Stomach (tissue), 9 donors: ENCODE data around the gene TMEM88. TPM values are rescaled to one million over a fixed set of nuclear protein-coding genes. Genes with fewer than 3 reads are reported as not detected.

Source experiments
- DNase-seq, 2 donors: peaks; one replicate each; pipeline versions ENCODE4 v3.0.0 to v3.0.0-alpha.2; 2013 to 2019
- H3K27ac ChIP-seq, 5 donors: fragments of 200-600 bp in 4 of 5; sonication (generic) in 4 of 5; one replicate each; pipeline ENCODE4 v1.5.1; 2013 to 2019; ENCODE audit warnings: mild to moderate bottlenecking in 1 of 5, moderate library complexity in 1 of 5
- H3K27me3 ChIP-seq, 3 donors: fragments of 200-600 bp; sonication (generic); one replicate each; pipeline ENCODE4 v1.5.1; 2017 to 2019; ENCODE audit warnings: mixed run types in 1 of 3
- H3K36me3 ChIP-seq, 4 donors: fragments of 200-600 bp; sonication (generic); 1 replicate in 3 of 4; 2 replicates in 1 of 4; pipeline ENCODE4 v1.5.1; 2016 to 2019
- H3K4me1 ChIP-seq, 4 donors: fragments of 200-600 bp; sonication (generic); one replicate each; pipeline ENCODE4 v1.5.1; 2016 to 2019
- H3K4me3 ChIP-seq, 4 donors: fragments of 200-600 bp; sonication (generic) in 3 of 4; one replicate each; pipeline ENCODE4 v1.5.1; 2016 to 2019; ENCODE audit warnings: mild to moderate bottlenecking in 1 of 4
- H3K9me3 ChIP-seq, 4 donors: fragments of 200-600 bp; sonication (generic); one replicate each; pipeline ENCODE4 v1.5.1; 2016 to 2019
- CTCF ChIP-seq, 7 experiments: fragments of 450-650 bp in 4 of 7; fragments of 200-600 bp in 3 of 7; sonication (generic) in 3 of 7; IDR thresholded peaks; one replicate each; pipeline ENCODE4 v1.5.1; 2016 to 2019; ENCODE audit warnings: antibody characterized with exemption in 7 of 7, control low read depth in 2 of 7, mild to moderate bottlenecking in 1 of 7
- EP300 ChIP-seq: sonication (generic); formaldehyde crosslinking; IDR thresholded peaks from one replicate; pipeline ENCODE4 v1.6.1; 2017; ENCODE audit warnings: antibody characterized with exemption
- POLR2A ChIP-seq, 4 donors: fragments of 450-650 bp; IDR thresholded peaks; one replicate each; pipeline ENCODE4 v1.6.1; 2016; ENCODE audit warnings: antibody characterized with exemption in 4 of 4, control low read depth in 2 of 4, mild to moderate bottlenecking in 1 of 4, moderate library complexity in 1 of 4
- POLR2AphosphoS5 ChIP-seq, 3 donors: sonication (generic); formaldehyde crosslinking; IDR thresholded peaks; one replicate each; pipeline ENCODE4 v1.6.1; 2016; ENCODE audit warnings: antibody characterized with exemption in 3 of 3
- WGBS, 5 donors: extraction: QIAGEN DNeasy Blood & Tissue Kit in 3 of 5; methylation state at CpG; one replicate each; pipeline versions ENCODE4 v1.1.5 to v1.1.7; 2013 to 2018; 5-methylcytosine and 5-hydroxymethylcytosine counted together
- intact Hi-C: fragments of 100-400 bp; cut with DNase I; formaldehyde crosslinking; loops from one replicate; pipeline ENCODE4 v1.15.1; 2023; ENCODE audit warnings: low total_unique reads
- polyA plus RNA-seq, 3 donors: library from polyadenylated mRNA; stranded (reverse); fragments of 200-250 nt; gene quantifications; one replicate each; pipeline ENCODE4 v1.2.3, GENCODE V29; 2013
- total RNA-seq, 5 donors: library from RNA; depleted of rRNA; stranded (reverse); fragments of >200 nt; gene quantifications; one replicate each; pipeline versions ENCODE4 v1.1.0 to v1.2.3, GENCODE V29; 2014 to 2016
- donor health status: healthy with polysubstance abuse.
- donor health status: Bipolar disorder and iron deficiency.
- donor health status: healthy.

TMEM88 gene
- total and polyA plus RNA-seq, 8 donors = 1.8 to 36.0 (median 10.4) TPM; not detected in 2

- Histone ChIP-seq H3K27ac (peak overlapping the region; percentile 95 to 98 (median 97)), H3K4me1 (peaks cover 32 to 80% (median 68%) of the 10 kb centered on the region in 4 donors), H3K4me3 (peak overlapping the region; percentile 78 to 93 (median 84)), H3K36me3 (peaks cover 8 to 25% (median 19%) of the 10 kb centered on the region in 4 donors), H3K27me3 (no peaks in the 10 kb centered on the region), H3K9me3 (no peaks in the 10 kb centered on the region)
- TF ChIP-seq EP300 (no peak), CTCF (IDR thresholded peaks at IDR 0.05) (no peak), POLR2AphosphoS5 (IDR thresholded peaks at IDR 0.05) (no peak), POLR2A (IDR thresholded peaks at IDR 0.05) (no peak)
- DNase-seq = peak; percentile 54 to 77
- intact Hi-C loops = no loop called here
- WGBS, 5 donors = 0 to 2% (median 2%) methylated on average over 22 to 30 of the region's 30 CpGs
Measured at GRCh38 chr17:7886227-7887037, 31.6 kb downstream of the TMEM88 start.

GRCh38 chr17:7887038-7887481 is 32.2 kb downstream of the TMEM88 start:
- DNase-seq = no peak
- TF ChIP-seq POLR2AphosphoS5 (IDR thresholded peaks at IDR 0.05) (no peak), CTCF (IDR thresholded peaks at IDR 0.05) (peak in 1 of 7 experiments; percentile 19)
- peaks cover 31 to 74% (median 65%) of the 10 kb centered on the region in 4 donors for H3K4me1 ChIP-seq
- peaks cover 9 to 29% (median 24%) of the 10 kb centered on the region in 4 donors for H3K36me3 ChIP-seq
- 0 to 3% (median 2%) methylated on average over 8 of the region's 8 CpGs for WGBS, 5 donors
- intact Hi-C loops = no loop called here
- no peaks in the 10 kb centered on the region for H3K9me3 ChIP-seq
- peak overlapping the region; percentile 78 to 93 (median 84) for H3K4me3 ChIP-seq
- peak overlapping the region; percentile 95 to 98 (median 97) for H3K27ac ChIP-seq
- no peaks in the 10 kb centered on the region for H3K27me3 ChIP-seq

- WGBS, 5 donors = 0 to 1% (median 0%) methylated on average over 28 to 35 of the region's 35 CpGs
- peak; percentile 95 to 98 for DNase-seq
- TF ChIP-seq EP300 (no peak), CTCF (IDR thresholded peaks at IDR 0.05) (peak in 2 of 7 experiments; percentile 2 to 13), POLR2AphosphoS5 (IDR thresholded peaks at IDR 0.05) (peak; percentile 23 to 85 (median 74))
- intact Hi-C loops = no loop called here
- Histone ChIP-seq H3K36me3 (peaks cover 9 to 32% (median 27%) of the 10 kb centered on the region in 4 donors), H3K9me3 (no peaks in the 10 kb centered on the region), H3K4me1 (peaks cover 25 to 68% (median 62%) of the 10 kb centered on the region in 4 donors), H3K27me3 (no peaks in the 10 kb centered on the region), H3K4me3 (peak overlapping the region; percentile 78 to 93 (median 84)), H3K27ac (peak overlapping the region; percentile 95 to 98 (median 97))
Measured at GRCh38 chr17:7887482-7888183, 32.8 kb downstream of the TMEM88 start.

- Histone ChIP-seq H3K4me1 (peaks cover 24 to 61% (median 55%) of the 10 kb centered on the region in 4 donors), H3K9me3 (no peaks in the 10 kb centered on the region), H3K27ac (peak within 1 kb of the TSS; percentile 95 to 98 (median 97)), H3K27me3 (no peaks in the 10 kb centered on the region), H3K36me3 (peaks cover 13 to 35% (median 34%) of the 10 kb centered on the region in 4 donors), H3K4me3 (peak within 1 kb of the TSS; percentile 78 to 93 (median 84))
- TF ChIP-seq CTCF (IDR thresholded peaks at IDR 0.05) = no peak
- TF ChIP-seq EP300 = no peak
- TF ChIP-seq POLR2A (IDR thresholded peaks at IDR 0.05) = no peak
- no peak for TF ChIP-seq POLR2AphosphoS5 (IDR thresholded peaks at IDR 0.05)
- DNase-seq = peak; percentile 61 to 82
- 13 to 30% (median 21%) methylated on average over 16 to 18 of the region's 18 CpGs for WGBS, 5 donors
- intact Hi-C loops = no loop called here
Measured at GRCh38 chr17:7888184-7888920, 33.5 kb downstream of the TMEM88 start, which contains the start of gene CHD3. Gene CHD3 (plus strand): TSS chr17:7888789. CDS start chr17:7889001, 212 bp downstream.
